Measurements from ENCODE around the gene STRADA.
A peak's percentile ranks its signal among the peaks of the same experiment; 100 is the strongest.

STRADA gene

DNA sequence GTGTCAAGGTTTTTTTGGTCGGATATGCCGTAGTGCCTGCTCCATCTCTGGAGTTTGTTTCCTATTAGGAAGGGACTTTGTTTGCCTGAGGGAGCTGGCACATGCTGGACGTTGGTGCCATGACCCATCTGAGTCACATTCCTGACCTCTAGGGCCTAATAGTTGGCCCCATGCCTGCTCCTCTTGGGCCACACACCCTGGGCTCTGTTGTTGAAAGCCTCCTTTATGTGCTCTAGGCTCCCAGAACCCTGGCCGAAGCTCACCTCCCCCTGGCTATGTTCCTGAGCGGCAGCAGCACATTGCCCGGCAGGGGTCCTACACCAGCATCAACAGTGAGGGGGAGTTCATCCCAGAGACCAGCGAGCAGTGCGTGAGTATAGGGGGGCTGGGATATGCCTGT lies 60.1 kb downstream of the STRADA start:
- DNase-seq, result no peak

DNA sequence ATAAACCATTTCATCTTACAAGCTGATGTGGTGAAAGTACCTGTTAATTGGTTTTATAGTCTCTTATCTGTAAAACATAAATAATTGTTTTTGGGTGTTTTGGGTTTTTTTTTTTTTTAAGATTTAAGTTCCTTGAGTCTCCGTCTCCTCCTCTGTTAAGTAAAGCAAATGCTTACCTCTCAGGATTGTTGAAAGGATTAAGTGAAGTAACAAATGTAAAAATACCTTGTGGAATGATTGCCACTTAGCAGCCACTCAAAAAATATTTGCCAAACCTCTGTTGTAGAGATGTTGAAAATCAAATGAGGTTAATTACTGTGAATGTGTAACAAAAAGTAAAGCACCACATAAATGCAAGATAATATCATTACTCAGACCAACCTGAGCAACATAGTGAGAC lies 60.9 kb downstream of the STRADA start:
- DNase-seq, result no peak

DNA sequence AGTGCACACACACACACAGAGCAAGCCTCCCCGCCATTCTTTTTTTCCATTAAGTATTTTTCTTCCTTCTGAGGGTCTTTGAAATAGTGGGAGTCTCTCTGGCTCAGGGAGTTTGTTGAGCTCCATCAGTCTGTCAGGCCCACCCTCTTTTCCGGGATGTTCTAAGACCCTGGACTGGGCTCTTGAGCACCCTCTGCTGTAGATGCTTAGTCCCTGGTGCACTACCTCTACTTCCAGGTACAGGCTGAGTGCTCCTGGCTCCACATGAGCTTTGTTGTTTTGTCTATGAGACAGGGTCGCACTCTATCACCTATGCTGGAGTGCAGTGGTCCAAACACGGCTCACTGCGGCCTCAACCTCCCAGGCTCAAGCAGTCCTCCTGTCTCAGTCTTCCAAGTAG lies 62.4 kb downstream of the STRADA start:
- DNase-seq, result no peak

DNA sequence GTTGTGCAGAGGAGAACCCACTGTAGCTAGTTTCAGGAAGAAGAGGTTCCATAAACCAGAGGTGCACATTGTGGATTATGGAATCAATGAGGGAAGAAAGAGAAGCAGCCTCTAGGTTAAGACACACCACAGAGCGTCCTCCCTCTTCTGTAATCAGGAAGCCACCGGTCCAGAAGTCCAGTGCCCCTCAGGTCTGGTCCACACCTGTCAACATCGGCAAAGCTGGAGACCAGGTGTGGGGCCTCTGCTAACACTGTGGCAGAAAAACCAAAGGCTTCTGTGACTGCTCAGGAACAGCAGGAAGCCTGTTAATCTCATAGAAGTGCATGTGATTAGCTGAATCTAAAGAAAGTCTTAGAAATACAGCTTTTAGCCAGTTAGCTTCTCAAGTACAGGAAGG lies 65.0 kb downstream of the STRADA start:
- DNase-seq, result no peak

DNA sequence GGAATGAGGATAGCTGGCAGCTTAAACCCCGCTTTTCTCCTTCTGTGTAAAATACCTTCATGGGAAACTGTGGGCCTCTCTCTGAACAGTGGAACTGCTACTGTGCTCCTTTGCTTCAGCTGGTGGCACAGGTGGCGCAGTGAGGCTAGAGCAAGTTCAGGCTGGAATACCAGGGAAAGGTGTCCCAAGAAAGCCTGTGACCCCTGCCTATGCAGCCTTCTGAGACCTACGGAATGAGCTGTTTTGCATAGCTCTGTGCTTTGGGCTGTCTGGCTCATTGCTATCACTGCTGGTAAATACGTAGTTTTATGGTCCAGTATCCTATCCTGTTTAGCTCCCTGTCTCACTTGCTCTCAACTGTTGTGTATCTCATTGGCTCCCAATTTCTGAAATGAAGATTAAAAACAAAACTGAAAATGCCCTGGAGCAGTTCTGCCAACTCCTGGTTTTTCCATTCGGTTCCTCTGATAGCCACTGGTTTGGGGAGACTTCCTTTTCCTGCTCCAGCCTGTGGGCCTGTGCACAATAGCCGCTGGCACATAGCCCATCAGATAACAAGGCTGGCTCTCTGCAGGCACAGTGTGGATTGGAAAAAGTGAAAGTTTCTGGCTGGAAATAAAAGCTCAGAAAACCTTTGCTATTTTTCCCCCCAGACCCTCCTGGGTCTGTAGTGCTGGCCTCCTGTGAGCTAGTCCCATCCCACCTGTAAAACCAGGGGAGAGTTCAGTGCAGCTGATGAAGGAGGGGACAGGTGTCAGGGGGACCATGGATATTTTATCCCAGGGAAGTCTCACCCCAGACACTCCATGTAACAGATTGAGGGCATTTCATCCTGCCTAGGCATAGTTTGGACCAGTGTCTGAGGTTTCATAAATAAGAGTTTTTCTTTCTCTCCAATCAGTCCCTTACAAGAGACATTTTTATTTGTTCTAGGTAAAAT lies 65.7 kb downstream of the STRADA start:
- DNase-seq, result peak; percentile 59

DNA sequence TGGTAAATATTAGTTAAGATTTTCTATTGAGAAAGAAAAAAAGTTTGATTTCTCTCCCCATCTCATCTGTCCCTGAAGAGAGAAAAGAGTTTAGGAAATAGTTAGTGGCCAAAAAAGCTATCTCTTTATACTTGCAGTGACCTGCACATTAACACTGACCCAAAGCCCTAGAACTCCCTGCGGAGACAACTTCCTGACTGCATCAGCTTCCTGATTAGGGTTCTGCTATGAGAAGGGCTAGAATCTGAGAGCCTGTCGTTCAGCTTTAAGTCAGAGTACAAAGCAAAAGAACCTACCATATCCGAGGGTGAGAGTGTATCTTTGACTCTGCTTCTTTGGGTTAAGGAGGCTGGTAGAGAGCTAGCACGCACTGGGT lies 66.4 kb downstream of the STRADA start:
- no peak for DNase-seq

DNA sequence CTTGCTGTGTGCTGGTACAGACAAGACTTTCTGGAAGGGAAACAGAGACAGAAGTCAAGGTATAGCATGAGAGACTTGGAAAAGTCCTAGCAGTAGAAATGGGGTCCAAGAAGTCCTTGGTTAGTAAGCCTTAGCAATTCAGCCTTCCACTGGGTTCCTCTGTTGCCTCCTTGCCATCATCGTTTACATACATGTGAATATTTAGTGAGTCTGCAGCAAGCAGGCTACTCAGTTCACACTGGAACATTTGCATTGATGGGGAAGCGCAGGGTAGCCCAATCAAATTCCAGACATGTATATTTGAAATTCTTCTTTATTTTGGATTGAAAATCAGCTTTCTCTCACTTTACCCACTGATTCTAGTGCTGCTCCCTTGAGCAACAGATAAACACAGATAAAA lies 68.7 kb downstream of the STRADA start:
- no peak for DNase-seq

DNA sequence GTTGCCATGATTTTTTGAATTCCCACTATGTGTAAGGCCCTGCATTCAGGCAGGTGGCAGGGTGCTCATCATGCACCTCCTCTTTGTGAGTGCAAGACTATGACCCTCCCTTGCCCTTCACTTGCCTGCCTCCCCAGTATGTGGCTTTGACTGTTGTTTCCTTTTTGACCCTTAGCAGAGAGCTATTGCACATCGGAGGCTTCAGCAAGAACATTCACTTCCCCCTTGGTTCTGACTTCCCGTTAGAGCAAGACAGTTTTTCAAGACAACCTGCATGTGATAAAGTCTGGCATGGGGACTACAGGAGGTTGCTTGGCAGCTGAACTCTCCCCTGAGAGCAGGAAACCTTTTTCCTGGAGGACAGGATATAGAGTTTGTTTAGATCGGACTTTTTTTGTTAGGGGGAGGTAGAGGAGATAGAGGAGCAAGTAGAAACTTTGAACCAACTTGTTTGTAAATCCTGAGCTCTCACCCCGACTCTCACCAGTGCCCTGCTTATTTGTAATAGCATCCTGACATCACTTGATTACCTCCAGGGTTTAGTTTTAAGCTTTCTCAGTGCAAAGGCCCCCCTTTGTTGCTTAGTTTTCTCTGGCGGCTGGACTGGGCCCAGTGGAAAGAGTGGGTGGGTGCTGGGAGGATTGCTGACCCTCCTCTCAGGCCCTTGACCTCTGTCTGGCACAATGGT lies 75.9 kb downstream of the STRADA start:
- DNase-seq, result no peak

DNA sequence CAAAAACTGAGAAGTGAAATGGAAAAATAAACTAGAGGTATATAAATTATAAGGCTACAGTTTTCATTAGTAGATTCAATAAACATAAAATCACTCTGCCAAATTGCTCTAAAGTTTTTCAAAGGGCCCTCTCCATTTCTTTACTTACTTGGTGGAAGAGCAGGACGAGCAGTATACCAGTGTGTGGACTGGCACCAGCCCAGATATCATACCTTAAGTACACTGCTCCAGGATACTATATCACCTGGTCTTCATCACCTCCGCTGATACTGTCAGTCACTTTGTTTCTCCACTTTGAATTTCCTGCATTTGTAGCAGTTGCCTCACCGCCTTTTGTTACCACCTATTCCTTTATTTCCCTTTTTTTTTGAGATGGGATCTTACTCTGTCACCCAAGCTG lies 81.7 kb downstream of the STRADA start:
- DNase-seq, result no peak

DNA sequence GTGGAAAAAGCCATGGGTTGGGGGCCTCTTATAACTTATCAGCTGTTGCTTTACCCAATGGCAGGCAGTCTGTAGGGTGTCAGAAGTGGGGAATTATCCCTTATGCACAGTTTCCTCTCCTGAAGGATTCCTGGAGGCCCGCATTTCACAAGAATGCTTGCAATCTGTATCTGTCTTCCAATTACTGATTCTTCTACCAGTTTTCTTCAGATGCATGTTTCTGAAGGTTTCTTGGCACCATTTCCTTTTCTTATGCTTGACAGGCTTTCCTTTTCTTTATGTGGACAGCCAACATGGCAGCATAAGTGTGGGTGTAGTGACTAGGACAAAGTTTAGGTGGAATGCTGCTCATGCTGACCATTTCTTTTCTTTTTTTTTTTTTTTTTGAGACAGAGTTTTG lies 83.2 kb downstream of the STRADA start:
- no peak for DNase-seq

DNA sequence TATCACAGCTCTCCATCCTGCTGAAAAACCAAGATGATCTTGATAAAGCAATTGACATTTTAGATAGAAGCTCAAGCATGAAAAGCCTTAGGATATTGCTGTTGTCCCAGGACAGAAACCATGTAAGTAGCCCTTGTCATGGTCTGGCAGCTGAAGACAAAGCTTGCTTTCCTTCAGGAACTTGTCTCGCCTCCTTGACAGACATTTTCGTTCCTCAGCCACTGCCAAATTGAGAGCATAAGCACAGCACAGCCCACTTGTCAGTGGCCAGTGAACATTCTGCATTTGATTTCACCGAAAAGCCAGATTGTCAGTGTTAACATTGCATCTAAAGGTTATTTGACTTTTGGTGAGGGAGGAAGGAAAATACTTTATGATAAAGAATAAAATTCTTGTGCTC lies 83.8 kb downstream of the STRADA start:
- no peak for DNase-seq

DNA sequence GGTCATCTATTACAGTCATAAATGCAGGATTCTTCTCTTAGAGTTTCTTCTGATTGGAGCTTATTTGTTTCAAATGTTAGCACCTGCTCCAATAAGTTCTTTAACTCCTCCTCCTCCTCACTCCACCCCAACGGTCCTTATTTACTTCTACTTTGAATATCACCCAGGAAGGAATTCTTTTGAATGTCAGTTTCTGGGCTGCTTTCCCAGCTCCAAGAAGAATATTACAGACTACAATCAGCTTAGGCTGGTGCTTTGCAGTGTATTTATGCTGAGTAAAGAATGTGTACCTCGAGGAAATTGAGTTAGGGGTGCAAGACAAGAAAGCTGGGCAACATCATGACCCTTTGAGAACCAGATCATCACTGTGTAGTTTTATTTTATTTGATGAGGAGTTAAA lies 88.5 kb downstream of the STRADA start:
- DNase-seq, result no peak

Measured in NCI-H1105 (cell line).